GM23338 (cell line): ENCODE data around the gene ANO6. TPM values are rescaled to one million over a fixed set of nuclear protein-coding genes. Genes with fewer than 3 reads are reported as not detected.

ENCODE experiments used
- ATAC-seq: fragments of 200-7000 bp; cut with Tn5 transposase; 3 replicates; pipeline ENCODE4 v1.9.1; 2020
- DNase-seq: peaks from one replicate; pipeline ENCODE4 v3.0.0-alpha.2; 2015; ENCODE audit warnings: low spot score
- H2AFZ ChIP-seq: fragments of 200-600 bp; sonication (generic); 2 replicates; pipeline ENCODE4 v1.8.0; 2016; ENCODE audit warnings: antibody characterized with exemption, mild to moderate bottlenecking, moderate library complexity
- H3F3A ChIP-seq: fragments of 200-600 bp; sonication (generic); replicated peaks from 2 replicates; pipeline ENCODE4 v1.8.0; 2017; ENCODE audit warnings: antibody characterized with exemption, mixed run types, low read depth
- H3K27ac ChIP-seq: fragments of 200-600 bp; sonication (generic); 2 replicates; pipeline ENCODE4 v1.6.1; 2016; ENCODE audit warnings: low read depth
- H3K27me3 ChIP-seq: fragments of 200-600 bp; sonication (generic); 2 replicates; pipeline ENCODE4 v1.8.0; 2016; ENCODE audit warnings: mild to moderate bottlenecking, mixed run types, moderate library complexity; ENCODE audit not compliant: insufficient read depth
- H3K36me3 ChIP-seq: fragments of 200-600 bp; sonication (generic); 2 replicates; pipeline ENCODE4 v1.8.0; 2016; ENCODE audit warnings: mild to moderate bottlenecking; ENCODE audit not compliant: insufficient read depth
- H3K4me1 ChIP-seq: fragments of 200-600 bp; sonication (generic); 2 replicates; pipeline ENCODE4 v1.8.0; 2016; ENCODE audit warnings: mild to moderate bottlenecking, moderate library complexity; ENCODE audit not compliant: insufficient read depth
- H3K4me2 ChIP-seq: fragments of 200-600 bp; sonication (generic); 2 replicates; pipeline ENCODE4 v1.7.1; 2017; ENCODE audit warnings: mixed run types
- H3K4me3 ChIP-seq: fragments of 200-600 bp; sonication (generic); 2 replicates; pipeline ENCODE4 v1.6.1; 2016; ENCODE audit warnings: mixed run types
- H3K79me2 ChIP-seq: fragments of 200-600 bp; sonication (generic); replicated peaks from 2 replicates; pipeline ENCODE4 v1.8.0; 2017; ENCODE audit warnings: mild to moderate bottlenecking; ENCODE audit not compliant: insufficient read depth
- H3K9me2 ChIP-seq: fragments of 200-600 bp; sonication (generic); 2 replicates; pipeline ENCODE4 v1.8.0; 2017; ENCODE audit not compliant: insufficient read depth
- H4K20me1 ChIP-seq: fragments of 200-600 bp; sonication (generic); replicated peaks from 2 replicates; pipeline ENCODE4 v1.8.0; 2017; ENCODE audit warnings: mild to moderate bottlenecking; ENCODE audit not compliant: insufficient read depth
- H3K27ac Mint-ChIP-seq: 2 replicates; pipeline ENCODE4 v1.8.0; 2020; ENCODE audit warnings: inconsistent platforms, mild to moderate bottlenecking, moderate library complexity, mixed read lengths
- H3K27me3 Mint-ChIP-seq: 3 replicates; pipeline ENCODE4 v1.8.0; 2022; ENCODE audit warnings: low read depth, mild to moderate bottlenecking, moderate library complexity, mixed read lengths, inconsistent platforms; ENCODE audit not compliant: insufficient read depth, poor library complexity
- H3K36me3 Mint-ChIP-seq: 3 replicates; pipeline ENCODE4 v1.8.0; 2021; ENCODE audit warnings: low read depth, mild to moderate bottlenecking, inconsistent platforms, moderate library complexity, mixed read lengths
- H3K4me1 Mint-ChIP-seq: 3 replicates; pipeline ENCODE4 v1.8.0; 2020; ENCODE audit warnings: mild to moderate bottlenecking, inconsistent platforms, mixed read lengths
- H3K4me3 Mint-ChIP-seq: 3 replicates; pipeline ENCODE4 v1.8.0; 2021; ENCODE audit warnings: moderate library complexity, mild to moderate bottlenecking, inconsistent platforms, mixed read lengths
- H3K9me3 Mint-ChIP-seq: 3 replicates; pipeline ENCODE4 v1.8.0; 2020; ENCODE audit warnings: moderate library complexity, mild to moderate bottlenecking, inconsistent platforms, mixed read lengths
- CREB1 ChIP-seq: fragments of 250-450 bp; sonication (Bioruptor Pico); IDR thresholded peaks from 2 replicates; pipeline ENCODE4 v1.5.0; 2020; ENCODE audit warnings: low read depth, mild to moderate bottlenecking, moderate library complexity
- CTCF ChIP-seq, 2 experiments: fragments of 200-600 bp in 1 of 2; sonication (generic) in 1 of 2; conservative IDR thresholded peaks; 2 replicates each; pipeline versions ENCODE4 v1.5.1 to v1.6.1; 2016 to 2017; ENCODE audit warnings: antibody characterized with exemption in 2 of 2, low read depth in 2 of 2, mild to moderate bottlenecking in 2 of 2, moderate library complexity in 1 of 2
- EZH2 ChIP-seq: fragments of 200-600 bp; sonication (generic); IDR thresholded peaks from one replicate; pipeline ENCODE4 v1.8.0; 2017; ENCODE audit warnings: antibody characterized with exemption, mild to moderate bottlenecking, low read depth; ENCODE audit not compliant: unreplicated experiment
- EZH2phosphoT487 ChIP-seq: fragments of 200-600 bp; sonication (generic); IDR thresholded peaks from one replicate; pipeline ENCODE4 v1.8.1; 2018; ENCODE audit warnings: antibody characterized with exemption; ENCODE audit not compliant: unreplicated experiment
- NANOG ChIP-seq: IDR thresholded peaks from 2 replicates; pipeline ENCODE4 v1.6.1; 2016; ENCODE audit warnings: antibody characterized with exemption, borderline replicate concordance
- REST ChIP-seq: IDR thresholded peaks from one replicate; pipeline ENCODE4 v1.6.1; 2018; ENCODE audit warnings: antibody characterized with exemption; ENCODE audit not compliant: unreplicated experiment
- STAT1 ChIP-seq: IDR thresholded peaks from one replicate; pipeline ENCODE4 v1.6.1; 2016; ENCODE audit warnings: antibody characterized with exemption; ENCODE audit not compliant: unreplicated experiment
- ZNF114 ChIP-seq: fragments of 250-450 bp; sonication (Bioruptor Pico); IDR thresholded peaks from 2 replicates; pipeline ENCODE4 v1.5.0; 2020; ENCODE audit warnings: mild to moderate bottlenecking, moderate library complexity
- ZNF462 ChIP-seq: fragments of 250-450 bp; sonication (Bioruptor Pico); IDR thresholded peaks from 2 replicates; pipeline ENCODE4 v1.5.0; 2020; ENCODE audit warnings: mild to moderate bottlenecking, moderate library complexity
- polyA plus RNA-seq: library from polyadenylated mRNA; unstranded; fragments of >200 nt; fragmentation: Nextera tagmentation; extraction: Ambion mirVana; gene quantifications from 2 replicates; pipeline ENCODE4 v1.2.1, GENCODE V29; 2016
- total RNA-seq: library from RNA; depleted of rRNA; stranded (reverse); fragments of >200 nt; shearing (Covaris generic); gene quantifications from 2 replicates; pipeline ENCODE4 v1.2.3, GENCODE V29; 2014

ANO6 gene
- total and polyA plus RNA-seq, 2 experiments from 2014 or later: 21.1 to 48.9 TPM

- TF ChIP-seq ZNF462 (CRISPR knock-in tag): no peak
These were observed 88.0 kb downstream of the ANO6 start (continued) for GRCh38 chr12:45303945-45304344.

GRCh38 chr12:45304514-45305178 lies 88.8 kb downstream of the ANO6 start:
- H3K4me1 ChIP-seq: no peaks in the 10 kb centered on the region

More at GRCh38 chr12:45304514-45305178, 88.8 kb downstream of the ANO6 start:
- DNase-seq: no peak
- Mint-ChIP-seq H3K36me3 (peaks cover 8% of the 10 kb centered on the region; the same call in 1 of the 3 replicates), H3K27me3 (no peaks in the 10 kb centered on the region), H3K4me1 (no peaks in the 10 kb centered on the region; the same call in 2 of the 3 replicates), H3K27ac (no peak overlapping the region), H3K4me3 (no peak overlapping the region), H3K9me3 (no peaks in the 10 kb centered on the region)
- TF ChIP-seq EZH2 (no peak), NANOG (no peak), ZNF114 (CRISPR knock-in tag) (no peak), STAT1 (no peak), CTCF (conservative IDR thresholded peaks at IDR 0.05; ENCODE audit: low read depth in 2 of 2) (no peak), EZH2phosphoT487 (no peak), REST (no peak), CREB1 (CRISPR knock-in tag) (no peak)
- no peaks in the 10 kb centered on the region for H3K36me3 ChIP-seq
- H2AFZ ChIP-seq: no peak overlapping the region
- peaks cover 2% of the 10 kb centered on the region for H3K79me2 ChIP-seq
- no peaks in the 10 kb centered on the region for H3K27me3 ChIP-seq
- no peaks in the 10 kb centered on the region for H3F3A ChIP-seq
- no peak overlapping the region for H3K27ac ChIP-seq
- no peak for ATAC-seq
- no peaks in the 10 kb centered on the region; the same call in 1 of the 2 replicates for H4K20me1 ChIP-seq
- H3K9me2 ChIP-seq: peaks cover 6% of the 10 kb centered on the region; the same call in 1 of the 2 replicates
- no peak overlapping the region for H3K4me3 ChIP-seq
- no peak overlapping the region for H3K4me2 ChIP-seq
